Neural cell (in vitro differentiated cells): Measurements from ENCODE around the gene MAP3K5.

Source experiments
- EP300 ChIP-seq: fragments of 450-650 bp; conservative IDR thresholded peaks from 2 replicates; pipeline ENCODE4 v1.6.1; 2014; ENCODE audit warnings: antibody characterized with exemption, mild to moderate bottlenecking, moderate library complexity; ENCODE audit not compliant: poor library complexity, severe bottlenecking
- RAD21 ChIP-seq: fragments of 450-650 bp; conservative IDR thresholded peaks from 2 replicates; pipeline ENCODE4 v1.6.1; 2014; ENCODE audit warnings: antibody characterized with exemption, mild to moderate bottlenecking, moderate library complexity
- TF ChIP-seq, protein P1 (sequence below): IDR thresholded peaks from 2 replicates; pipeline ENCODE4 v1.6.1; 2012; ENCODE audit warnings: borderline replicate concordance
- TF ChIP-seq, protein P2 (sequence below): fragments of 450-650 bp; IDR thresholded peaks from 2 replicates; pipeline ENCODE4 v1.5.1; 2014; ENCODE audit warnings: antibody characterized with exemption, mild to moderate bottlenecking, moderate library complexity; ENCODE audit not compliant: poor library complexity, severe bottlenecking

DNA sequence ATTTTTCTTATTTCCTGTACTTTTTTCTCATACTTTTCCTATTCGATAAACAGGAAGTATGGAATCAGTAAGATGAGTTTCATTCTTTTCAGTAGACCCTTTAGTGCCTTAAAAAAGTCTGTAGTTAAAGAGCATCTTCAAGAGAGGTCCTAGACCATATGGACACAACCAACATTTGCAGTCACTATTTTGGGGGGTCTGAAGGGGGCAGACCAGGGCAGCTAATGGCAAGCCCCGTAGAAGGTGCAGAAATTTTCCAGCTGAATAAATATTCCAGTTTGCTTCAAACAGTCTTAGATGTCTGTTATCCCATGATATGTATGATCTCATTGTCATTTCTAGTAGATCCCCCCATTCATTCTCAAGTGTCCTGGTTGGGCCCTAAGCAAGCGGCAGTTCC lies 52.8 kb downstream of the MAP3K5 start:
- TF ChIP-seq RAD21 (no peak), EP300 (no peak)
- TF ChIP-seq, protein P1, sequence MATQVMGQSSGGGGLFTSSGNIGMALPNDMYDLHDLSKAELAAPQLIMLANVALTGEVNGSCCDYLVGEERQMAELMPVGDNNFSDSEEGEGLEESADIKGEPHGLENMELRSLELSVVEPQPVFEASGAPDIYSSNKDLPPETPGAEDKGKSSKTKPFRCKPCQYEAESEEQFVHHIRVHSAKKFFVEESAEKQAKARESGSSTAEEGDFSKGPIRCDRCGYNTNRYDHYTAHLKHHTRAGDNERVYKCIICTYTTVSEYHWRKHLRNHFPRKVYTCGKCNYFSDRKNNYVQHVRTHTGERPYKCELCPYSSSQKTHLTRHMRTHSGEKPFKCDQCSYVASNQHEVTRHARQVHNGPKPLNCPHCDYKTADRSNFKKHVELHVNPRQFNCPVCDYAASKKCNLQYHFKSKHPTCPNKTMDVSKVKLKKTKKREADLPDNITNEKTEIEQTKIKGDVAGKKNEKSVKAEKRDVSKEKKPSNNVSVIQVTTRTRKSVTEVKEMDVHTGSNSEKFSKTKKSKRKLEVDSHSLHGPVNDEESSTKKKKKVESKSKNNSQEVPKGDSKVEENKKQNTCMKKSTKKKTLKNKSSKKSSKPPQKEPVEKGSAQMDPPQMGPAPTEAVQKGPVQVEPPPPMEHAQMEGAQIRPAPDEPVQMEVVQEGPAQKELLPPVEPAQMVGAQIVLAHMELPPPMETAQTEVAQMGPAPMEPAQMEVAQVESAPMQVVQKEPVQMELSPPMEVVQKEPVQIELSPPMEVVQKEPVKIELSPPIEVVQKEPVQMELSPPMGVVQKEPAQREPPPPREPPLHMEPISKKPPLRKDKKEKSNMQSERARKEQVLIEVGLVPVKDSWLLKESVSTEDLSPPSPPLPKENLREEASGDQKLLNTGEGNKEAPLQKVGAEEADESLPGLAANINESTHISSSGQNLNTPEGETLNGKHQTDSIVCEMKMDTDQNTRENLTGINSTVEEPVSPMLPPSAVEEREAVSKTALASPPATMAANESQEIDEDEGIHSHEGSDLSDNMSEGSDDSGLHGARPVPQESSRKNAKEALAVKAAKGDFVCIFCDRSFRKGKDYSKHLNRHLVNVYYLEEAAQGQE, result no peak
- TF ChIP-seq, protein P2, sequence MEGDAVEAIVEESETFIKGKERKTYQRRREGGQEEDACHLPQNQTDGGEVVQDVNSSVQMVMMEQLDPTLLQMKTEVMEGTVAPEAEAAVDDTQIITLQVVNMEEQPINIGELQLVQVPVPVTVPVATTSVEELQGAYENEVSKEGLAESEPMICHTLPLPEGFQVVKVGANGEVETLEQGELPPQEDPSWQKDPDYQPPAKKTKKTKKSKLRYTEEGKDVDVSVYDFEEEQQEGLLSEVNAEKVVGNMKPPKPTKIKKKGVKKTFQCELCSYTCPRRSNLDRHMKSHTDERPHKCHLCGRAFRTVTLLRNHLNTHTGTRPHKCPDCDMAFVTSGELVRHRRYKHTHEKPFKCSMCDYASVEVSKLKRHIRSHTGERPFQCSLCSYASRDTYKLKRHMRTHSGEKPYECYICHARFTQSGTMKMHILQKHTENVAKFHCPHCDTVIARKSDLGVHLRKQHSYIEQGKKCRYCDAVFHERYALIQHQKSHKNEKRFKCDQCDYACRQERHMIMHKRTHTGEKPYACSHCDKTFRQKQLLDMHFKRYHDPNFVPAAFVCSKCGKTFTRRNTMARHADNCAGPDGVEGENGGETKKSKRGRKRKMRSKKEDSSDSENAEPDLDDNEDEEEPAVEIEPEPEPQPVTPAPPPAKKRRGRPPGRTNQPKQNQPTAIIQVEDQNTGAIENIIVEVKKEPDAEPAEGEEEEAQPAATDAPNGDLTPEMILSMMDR, result no peak
